Activated naive CD4-positive, alpha-beta T cell treated with anti-CD3 and anti-CD28 coated beads for 36 hours (primary cell): ENCODE results near the gene ISG15. TPM values are rescaled to one million over a fixed set of nuclear protein-coding genes. Genes with fewer than 3 reads are reported as not detected.

Experiments used
- CTCF ChIA-PET: fragments of 350-600 bp; sonication (Branson Sonifier 250); formaldehyde crosslinking; loops from one replicate; lab custom pipeline; 2021; ENCODE audit warnings: antibody characterized with exemption; lab: Charles Lee
- DNase-seq: peaks from one replicate; pipeline ENCODE4 v3.0.0-alpha.2; 2020
- H3K27ac Mint-ChIP-seq: one replicate; pipeline ENCODE4 v1.8.0; 2021; ENCODE audit warnings: mild to moderate bottlenecking, mixed read lengths
- H3K27me3 Mint-ChIP-seq: one replicate; pipeline ENCODE4 v1.8.0; 2021; ENCODE audit warnings: low read depth, mixed read lengths
- H3K36me3 Mint-ChIP-seq: one replicate; pipeline ENCODE4 v1.8.0; 2021; ENCODE audit warnings: low read depth, mixed read lengths
- H3K4me1 Mint-ChIP-seq: one replicate; pipeline ENCODE4 v1.8.0; 2021; ENCODE audit warnings: low read depth, mixed read lengths
- H3K4me3 Mint-ChIP-seq: one replicate; pipeline ENCODE4 v1.8.0; 2021; ENCODE audit warnings: mild to moderate bottlenecking, moderate library complexity, mixed read lengths
- H3K9me3 Mint-ChIP-seq: one replicate; pipeline ENCODE4 v1.8.0; 2021; ENCODE audit warnings: mixed read lengths
- intact Hi-C: fragments of 100-400 bp; cut with micrococcal nuclease; formaldehyde crosslinking; loops from one replicate; pipeline ENCODE4 v1.15.1; 2023
- total RNA-seq, 2 experiments: library from RNA; stranded (reverse); gene quantifications; one replicate each; pipeline ENCODE4 v1.2.3, GENCODE V29; 2021

Gene ISG15
- total RNA-seq, 2 experiments from 2014 or later = 143 to 147 TPM

GRCh38 chr1:1031659-1032235 lies 18.4 kb downstream of the ISG15 start:
- intact Hi-C loops = loop anchor here (2.0 to 10.0 kb wide), 4 partner anchors 19 to 277 kb away; partner anchors contain the start of genes B3GALT6, ISG15, PUSL1 and SDF4
- CTCF ChIA-PET = interaction anchor here (2.2 to 2.4 kb wide), 2 partner anchors 32 to 48 kb away, joined by 10 to 19 read pairs; no protein-coding TSS in a partner anchor
- DNase-seq = no peak
- Mint-ChIP-seq H3K27ac (no peak overlapping the region), H3K27me3 (peaks cover 9% of the 10 kb centered on the region), H3K9me3 (no peaks in the 10 kb centered on the region), H3K4me1 (peaks cover 9% of the 10 kb centered on the region), H3K4me3 (no peak overlapping the region), H3K36me3 (no peaks in the 10 kb centered on the region)

GRCh38 chr1:1032424-1032823 lies 19.1 kb downstream of the ISG15 start:
- H3K27ac Mint-ChIP-seq = peak overlapping the region; percentile 36
- peaks cover 9% of the 10 kb centered on the region for H3K4me1 Mint-ChIP-seq
- CTCF ChIA-PET = interaction anchor here (1.5 to 2.4 kb wide), 3 partner anchors 31 to 90 kb away, joined by 7 to 19 read pairs (median 10); no protein-coding TSS in a partner anchor
- peaks cover 9% of the 10 kb centered on the region for H3K27me3 Mint-ChIP-seq
- peak overlapping the region; percentile 51 for H3K4me3 Mint-ChIP-seq
- intact Hi-C loops = loop anchor here (2.0 to 10.0 kb wide), 4 partner anchors 20 to 276 kb away; partner anchors contain the start of genes B3GALT6, ISG15, PUSL1 and SDF4
- no peaks in the 10 kb centered on the region for H3K9me3 Mint-ChIP-seq
- DNase-seq = peak; percentile 42
- no peaks in the 10 kb centered on the region for H3K36me3 Mint-ChIP-seq

- no peaks in the 10 kb centered on the region for H3K36me3 Mint-ChIP-seq
- peak; percentile 97 for DNase-seq
- no peak overlapping the region for H3K27ac Mint-ChIP-seq
- H3K4me3 Mint-ChIP-seq = peak overlapping the region; percentile 45
- H3K27me3 Mint-ChIP-seq = peaks cover 9% of the 10 kb centered on the region
- CTCF ChIA-PET = interaction anchor here (0.6 to 2.4 kb wide), 7 partner anchors 10 to 431 kb away, joined by 3 to 19 read pairs (median 5); no protein-coding TSS in a partner anchor
- no peaks in the 10 kb centered on the region for H3K9me3 Mint-ChIP-seq
- H3K4me1 Mint-ChIP-seq = peaks cover 9% of the 10 kb centered on the region
- intact Hi-C loops = loop anchor here (1.0 to 10.0 kb wide), 8 partner anchors 20 to 339 kb away; partner anchors contain the start of genes B3GALT6, C1orf159, ISG15 and PUSL1
Observed at GRCh38 chr1:1033009-1033587, 19.8 kb downstream of the ISG15 start.

- DNase-seq = peak; percentile 49
Observed at GRCh38 chr1:1033731-1034438, 20.6 kb downstream of the ISG15 start.

GRCh38 chr1:1034439-1034781 lies 21.1 kb downstream of the ISG15 start:
- Mint-ChIP-seq H3K4me3 (peak overlapping the region; percentile 49), H3K36me3 (no peaks in the 10 kb centered on the region), H3K27me3 (peaks cover 19% of the 10 kb centered on the region), H3K4me1 (peaks cover 20% of the 10 kb centered on the region), H3K27ac (no peak overlapping the region), H3K9me3 (no peaks in the 10 kb centered on the region)
- DNase-seq = no peak
- CTCF ChIA-PET = interaction anchor here (1.4 kb wide), 1 partner anchor 24 kb away, joined by 4 read pairs; no protein-coding TSS in a partner anchor
- intact Hi-C loops = loop anchor here (10.0 kb wide), 1 partner anchor 200 kb away; the partner anchor contains the start of genes B3GALT6 and SDF4

More at GRCh38 chr1:1033731-1034438, 20.6 kb downstream of the ISG15 start:
- peaks cover 15% of the 10 kb centered on the region for H3K4me1 Mint-ChIP-seq
- H3K27me3 Mint-ChIP-seq = peaks cover 14% of the 10 kb centered on the region
- CTCF ChIA-PET = interaction anchor here (0.6 to 2.4 kb wide), 6 partner anchors 11 to 430 kb away, joined by 3 to 19 read pairs (median 4); no protein-coding TSS in a partner anchor
- H3K36me3 Mint-ChIP-seq = no peaks in the 10 kb centered on the region
- intact Hi-C loops = loop anchor here (1.0 to 10.0 kb wide), 8 partner anchors 21 to 338 kb away; partner anchors contain the start of genes B3GALT6, C1orf159, ISG15 and PUSL1
- H3K4me3 Mint-ChIP-seq = peak overlapping the region; percentile 49
- H3K27ac Mint-ChIP-seq = no peak overlapping the region
- no peaks in the 10 kb centered on the region for H3K9me3 Mint-ChIP-seq

GRCh38 chr1:1035291-1035943 lies 22.1 kb downstream of the ISG15 start:
- Mint-ChIP-seq H3K9me3 (no peaks in the 10 kb centered on the region), H3K27me3 (peaks cover 23% of the 10 kb centered on the region), H3K36me3 (no peaks in the 10 kb centered on the region), H3K4me1 (peaks cover 28% of the 10 kb centered on the region), H3K27ac (no peak overlapping the region), H3K4me3 (no peak overlapping the region)
- intact Hi-C loops = loop anchor here (10.0 kb wide), 1 partner anchor 199 kb away; the partner anchor contains the start of genes B3GALT6 and SDF4
- CTCF ChIA-PET = no interaction called here
- DNase-seq = no peak

GRCh38 chr1:1037366-1038327 lies 24.4 kb downstream of the ISG15 start:
- Mint-ChIP-seq H3K4me3 (no peak overlapping the region), H3K27me3 (peaks cover 16% of the 10 kb centered on the region), H3K9me3 (no peaks in the 10 kb centered on the region), H3K4me1 (peaks cover 19% of the 10 kb centered on the region), H3K36me3 (no peaks in the 10 kb centered on the region), H3K27ac (no peak overlapping the region)
- intact Hi-C loops = loop anchor here (10.0 kb wide), 1 partner anchor 197 kb away; the partner anchor contains the start of genes B3GALT6 and SDF4
- CTCF ChIA-PET = interaction anchor here (1.1 to 3.1 kb wide), 3 partner anchors 19 to 54 kb away, joined by 3 to 12 read pairs (median 3); no protein-coding TSS in a partner anchor
- DNase-seq = no peak

GRCh38 chr1:1038694-1039093 lies 25.4 kb downstream of the ISG15 start:
- Mint-ChIP-seq H3K9me3 (no peaks in the 10 kb centered on the region), H3K4me3 (no peak overlapping the region), H3K27ac (no peak overlapping the region), H3K36me3 (no peaks in the 10 kb centered on the region), H3K27me3 (peaks cover 16% of the 10 kb centered on the region), H3K4me1 (peaks cover 19% of the 10 kb centered on the region)
- intact Hi-C loops = loop anchor here (10.0 kb wide), 1 partner anchor 196 kb away; the partner anchor contains the start of genes B3GALT6 and SDF4
- CTCF ChIA-PET = interaction anchor here (1.1 to 3.1 kb wide), 3 partner anchors 20 to 55 kb away, joined by 3 to 12 read pairs (median 3); no protein-coding TSS in a partner anchor
- no peak for DNase-seq

- H3K27me3 Mint-ChIP-seq = peaks cover 16% of the 10 kb centered on the region
- peak; percentile 66 for DNase-seq
- CTCF ChIA-PET = interaction anchor here (0.9 to 3.1 kb wide), 2 partner anchors 24 to 83 kb away, joined by 3 to 12 read pairs; no protein-coding TSS in a partner anchor
- H3K36me3 Mint-ChIP-seq = no peaks in the 10 kb centered on the region
- no peaks in the 10 kb centered on the region for H3K9me3 Mint-ChIP-seq
- H3K27ac Mint-ChIP-seq = no peak overlapping the region
- peaks cover 19% of the 10 kb centered on the region for H3K4me1 Mint-ChIP-seq
- H3K4me3 Mint-ChIP-seq = peak overlapping the region; percentile 57
- intact Hi-C loops = loop anchor here (10.0 kb wide), 1 partner anchor 195 kb away; the partner anchor contains the start of genes B3GALT6 and SDF4
Observed at GRCh38 chr1:1039145-1039910, 26.0 kb downstream of the ISG15 start.
